ENCODE data around the gene WDR64.

Gene WDR64

DNA sequence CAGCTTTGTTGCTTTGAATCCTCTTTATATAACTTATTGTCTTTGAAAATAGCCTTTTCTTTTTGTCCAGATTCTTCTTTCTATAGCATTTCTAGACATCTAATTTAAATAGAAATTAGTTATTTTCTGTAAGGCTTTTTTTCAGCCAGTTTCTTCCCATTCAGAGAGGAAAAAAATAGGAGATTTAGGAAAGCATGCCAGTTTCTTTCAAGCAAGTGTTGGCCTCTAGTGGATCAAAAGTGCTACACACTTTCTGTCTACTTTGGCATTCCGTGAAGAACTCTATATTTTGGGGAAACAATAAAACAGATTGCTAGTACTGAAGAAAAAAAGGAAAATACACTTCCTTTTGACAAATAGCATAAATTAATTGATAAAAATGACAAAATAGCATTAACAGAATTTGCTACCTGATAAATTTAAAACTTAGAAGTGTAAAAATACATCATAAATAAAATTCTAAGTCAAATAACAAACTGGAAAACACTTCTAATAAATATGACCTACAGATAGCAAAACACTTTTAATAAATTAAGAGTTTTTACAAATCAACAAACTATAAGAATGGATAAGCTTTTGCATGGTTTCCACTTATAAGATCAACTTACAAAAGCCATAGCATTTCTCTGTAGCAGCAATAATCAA is 182.8 kb downstream of the WDR64 start:
- in situ Hi-C loops (cut with HindIII; ENCODE audit: low sequenced_read_pairs) = no loop called here

DNA sequence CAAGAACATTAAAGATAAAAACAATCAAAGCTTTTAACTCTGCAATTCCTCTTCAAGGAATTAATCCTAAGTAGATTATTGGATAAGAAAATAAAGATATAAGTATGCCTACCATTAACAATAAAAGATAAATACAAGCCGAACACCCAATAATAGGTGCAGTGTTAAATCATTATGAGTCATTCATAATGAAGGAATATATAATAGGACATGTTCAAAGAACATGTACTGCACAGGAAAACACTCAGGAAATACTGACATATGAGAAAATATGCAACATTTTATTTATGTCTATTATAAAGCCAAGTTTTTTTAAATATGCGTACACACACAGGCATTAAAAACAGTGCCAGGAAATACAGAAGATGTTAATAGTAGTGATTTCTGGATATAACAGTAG is 184.9 kb downstream of the WDR64 start:
- in situ Hi-C loops (cut with HindIII; ENCODE audit: low sequenced_read_pairs) = no loop called here

DNA sequence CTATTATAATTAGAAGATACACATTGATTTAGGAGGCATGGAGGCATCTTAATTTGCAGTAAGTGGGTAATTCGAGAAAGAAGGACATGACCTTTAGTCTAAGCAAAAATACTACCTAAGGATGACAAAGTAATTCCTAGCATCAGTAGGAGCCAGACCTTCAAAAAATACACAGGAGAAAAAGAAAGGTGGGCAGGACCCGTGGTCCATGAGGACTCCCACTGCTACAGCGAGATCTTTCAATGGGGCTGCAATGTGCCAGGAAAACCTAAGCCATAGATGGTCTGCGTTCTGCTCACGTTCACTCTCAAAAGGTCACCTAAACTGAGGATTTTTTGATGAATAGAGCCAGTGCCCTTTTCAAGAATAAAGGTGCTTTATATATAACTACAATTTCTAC is 185.3 kb downstream of the WDR64 start:
- in situ Hi-C loops (cut with HindIII; ENCODE audit: low sequenced_read_pairs) = no loop called here

DNA sequence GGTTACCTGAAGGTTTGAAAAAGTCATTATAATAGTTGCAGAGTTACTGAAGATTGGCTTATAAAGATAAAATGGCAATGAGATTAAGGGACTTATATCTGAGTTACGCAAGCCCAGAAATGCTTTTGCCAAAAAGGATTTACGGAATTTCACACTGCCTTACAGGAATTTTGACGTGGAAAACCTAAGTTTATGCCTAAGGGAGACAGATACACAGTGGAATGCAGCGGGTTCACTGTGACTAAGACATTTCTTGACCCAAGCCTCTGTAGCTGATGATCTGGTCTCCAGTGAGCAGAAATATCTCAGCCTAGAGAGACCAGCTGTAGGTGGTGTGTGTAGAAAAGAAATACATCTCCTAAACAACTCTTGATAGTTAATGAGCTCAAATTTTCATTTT is 185.8 kb downstream of the WDR64 start:
- in situ Hi-C loops (cut with HindIII; ENCODE audit: low sequenced_read_pairs) = no loop called here

DNA sequence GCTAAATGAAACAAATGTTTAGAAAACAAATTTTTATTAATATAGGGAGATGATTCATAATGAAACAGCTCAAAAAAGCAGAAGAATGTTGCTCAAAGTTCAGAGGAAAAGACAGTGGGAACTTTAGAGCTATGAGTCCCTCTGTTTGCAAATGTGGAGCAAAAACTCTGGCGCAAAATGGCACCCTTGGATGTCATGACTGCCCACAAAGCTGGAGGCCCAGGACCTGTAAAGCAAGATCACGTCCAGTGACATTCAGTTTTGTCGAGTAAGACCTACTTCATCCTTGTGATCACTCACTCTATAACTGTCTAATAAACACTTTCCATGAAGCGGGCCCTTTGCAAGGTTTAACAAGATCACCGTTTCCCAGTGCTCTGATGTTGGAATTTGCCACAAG is 186.8 kb downstream of the WDR64 start:
- in situ Hi-C loops (cut with HindIII; ENCODE audit: low sequenced_read_pairs) = no loop called here

DNA sequence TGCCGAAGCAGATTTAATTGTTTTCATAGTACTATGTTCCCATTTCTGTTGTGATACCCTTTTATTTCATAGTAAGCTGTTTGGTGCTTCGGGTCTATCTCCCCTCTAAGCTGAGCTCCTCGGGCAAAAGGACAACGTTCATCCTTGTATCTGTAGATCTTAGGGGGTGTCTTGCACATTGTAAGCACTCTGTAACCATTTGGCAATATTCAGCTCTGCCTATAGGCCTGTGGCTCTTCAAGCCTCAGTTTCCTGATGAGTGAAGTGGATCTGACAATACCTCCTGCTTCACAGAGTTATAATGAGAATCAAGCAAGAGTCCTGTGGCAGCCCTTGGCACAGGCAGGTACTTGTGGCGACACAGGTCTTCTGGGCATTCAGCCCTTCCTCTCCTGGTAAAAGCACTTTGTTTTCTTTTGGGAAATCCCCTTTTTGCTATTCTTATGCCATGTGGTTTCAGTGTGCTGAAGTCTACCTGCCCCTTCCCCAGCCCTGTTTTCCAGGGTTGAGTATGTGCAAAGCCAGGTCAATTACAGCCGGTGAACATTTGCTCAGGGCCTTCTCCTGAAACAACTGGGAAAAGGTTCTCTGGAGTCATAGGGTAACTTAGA is 187.4 kb downstream of the WDR64 start:
- in situ Hi-C loops (cut with HindIII; ENCODE audit: low sequenced_read_pairs) = no loop called here

DNA sequence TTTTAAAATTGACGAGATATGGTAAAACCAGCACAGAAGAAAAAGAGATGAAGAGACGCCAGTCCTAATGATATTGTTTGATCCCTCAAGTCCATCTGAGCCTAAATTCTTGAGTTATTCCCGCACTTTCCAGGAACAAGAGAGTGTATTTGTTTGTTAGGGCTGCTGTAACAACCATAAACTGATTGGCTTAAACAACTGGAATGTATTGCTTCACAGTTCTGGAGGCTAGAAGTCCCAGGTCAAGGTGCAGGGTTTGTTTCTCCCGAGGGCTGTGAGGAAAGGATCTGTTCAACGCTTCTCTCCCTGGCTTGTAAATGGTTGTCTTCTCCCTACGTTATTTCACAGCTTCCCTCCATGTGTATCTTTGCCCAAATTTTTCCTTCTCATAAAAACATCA is 188.1 kb downstream of the WDR64 start:
- in situ Hi-C loops (cut with HindIII; ENCODE audit: low sequenced_read_pairs) = no loop called here

DNA sequence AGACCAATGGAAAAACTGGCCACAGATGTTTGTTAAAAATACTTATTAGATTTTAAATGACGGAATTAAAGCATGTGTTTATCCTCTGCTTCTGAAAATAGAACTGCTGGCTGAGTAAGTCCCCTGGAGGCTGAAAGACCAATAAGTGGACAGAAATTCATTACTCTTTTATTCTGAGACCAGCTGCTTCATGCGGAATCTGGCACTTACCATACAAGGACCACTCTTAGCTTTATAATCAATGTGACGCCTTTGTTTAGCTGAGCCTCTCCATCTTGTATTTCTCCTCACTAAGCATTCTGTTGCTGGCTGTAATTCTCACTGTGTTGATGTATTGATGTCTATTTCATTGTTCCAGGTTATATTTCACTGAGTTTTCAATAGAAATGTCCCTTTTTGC is 189.6 kb downstream of the WDR64 start:
- in situ Hi-C loops (cut with HindIII; ENCODE audit: low sequenced_read_pairs) = no loop called here

DNA sequence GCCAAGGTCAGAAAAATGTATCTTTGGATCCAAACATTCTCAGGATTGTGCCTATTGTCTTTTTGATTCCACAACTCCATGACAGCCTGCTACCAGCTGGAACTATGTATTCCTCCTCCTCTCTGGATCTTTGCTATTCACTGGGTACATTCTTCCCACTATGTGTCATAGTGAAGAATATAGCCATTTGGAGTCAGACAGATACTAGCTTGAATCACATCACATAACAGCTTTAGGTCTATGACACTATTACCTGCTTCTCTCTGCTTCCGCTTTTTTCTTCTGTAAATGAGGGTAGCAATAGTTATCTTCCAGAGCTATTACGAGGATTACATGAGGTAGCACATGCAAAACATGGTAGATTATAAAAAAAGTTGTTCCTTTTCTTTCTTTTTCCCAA is 190.5 kb downstream of the WDR64 start:
- in situ Hi-C loops (cut with HindIII; ENCODE audit: low sequenced_read_pairs) = no loop called here

DNA sequence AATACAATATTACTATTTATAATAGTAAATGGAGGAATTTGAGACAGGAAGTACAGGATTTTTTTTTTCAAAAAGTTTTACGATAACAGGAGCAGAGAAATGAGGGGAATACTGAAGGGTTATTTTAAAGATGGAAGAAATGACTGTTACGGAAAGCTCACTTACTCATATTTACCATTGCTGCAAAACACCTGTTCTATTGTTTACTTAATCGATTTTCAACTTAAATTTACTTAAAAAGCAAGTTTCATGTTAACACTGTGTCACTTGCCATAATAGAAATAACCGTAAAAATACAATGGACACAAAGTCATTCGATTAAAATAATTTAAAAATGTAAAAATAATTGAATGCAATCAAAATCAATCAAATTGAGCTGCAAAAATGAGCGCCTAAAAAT is 192.5 kb downstream of the WDR64 start:
- in situ Hi-C loops (cut with HindIII; ENCODE audit: low sequenced_read_pairs) = no loop called here

DNA sequence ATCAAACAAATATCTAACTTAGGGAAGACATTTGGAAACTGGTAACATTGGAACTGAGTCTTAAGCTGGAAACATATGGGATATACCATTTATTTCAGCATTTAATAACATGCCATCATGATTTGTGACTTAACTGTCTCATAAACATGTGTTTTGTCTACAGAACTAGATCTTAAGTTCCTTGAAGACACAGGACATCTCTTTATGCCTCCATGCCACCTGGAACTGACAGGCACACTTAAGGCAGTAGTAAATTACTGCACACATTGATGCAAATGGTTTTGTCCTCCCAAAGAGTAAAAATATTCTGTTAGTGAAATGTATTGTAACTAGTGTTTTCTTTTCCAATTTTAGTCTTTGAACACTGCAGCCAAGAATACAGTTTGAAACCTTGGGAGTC is 194.3 kb downstream of the WDR64 start:
- in situ Hi-C loops (cut with HindIII; ENCODE audit: low sequenced_read_pairs) = no loop called here

DNA sequence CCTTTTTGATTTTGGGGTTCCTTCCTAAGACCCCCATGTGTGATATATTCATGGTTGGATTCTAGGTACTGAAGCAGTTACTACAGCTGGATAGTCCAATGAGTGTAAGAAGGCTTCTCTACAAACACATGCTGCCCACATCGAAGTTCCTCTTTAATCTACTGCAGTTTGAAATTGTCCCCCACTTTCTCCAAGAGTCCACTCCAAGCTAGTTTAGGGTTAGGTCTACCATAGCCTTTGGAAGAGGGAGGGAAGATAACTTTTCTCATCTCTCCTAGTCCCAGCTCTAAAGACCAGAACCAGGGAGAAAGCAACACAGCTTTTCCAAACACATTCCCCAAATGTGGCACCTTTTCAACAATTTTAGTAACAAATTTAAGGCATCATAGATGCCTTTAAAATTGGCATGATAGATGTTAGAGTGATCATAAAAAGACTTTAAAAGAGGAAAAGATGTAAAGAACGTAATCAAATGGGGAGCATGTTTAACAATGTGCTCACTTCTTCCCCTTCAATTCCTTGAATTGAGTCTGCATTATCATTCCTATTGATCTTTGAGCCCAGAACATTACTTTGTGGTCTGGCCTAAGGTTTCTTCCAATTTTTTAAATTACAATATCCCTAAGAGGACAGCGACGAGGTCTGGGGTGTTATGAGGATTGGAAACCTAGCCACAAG is 194.9 kb downstream of the WDR64 start:
- in situ Hi-C loops (cut with HindIII; ENCODE audit: low sequenced_read_pairs) = no loop called here

DNA sequence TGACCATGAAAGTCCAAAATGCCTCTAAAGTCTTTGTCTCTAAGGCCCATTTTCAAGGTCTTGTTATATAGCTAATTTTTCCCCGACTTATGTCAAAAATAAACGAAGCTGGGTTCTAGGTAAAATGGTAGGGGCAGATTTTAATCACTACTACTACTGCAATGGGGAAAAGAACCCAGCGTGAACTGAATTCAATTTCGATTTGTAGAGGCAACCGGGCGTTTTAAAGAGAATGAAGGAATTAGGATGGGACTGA is 195.4 kb downstream of the WDR64 start:
- in situ Hi-C loops (cut with HindIII; ENCODE audit: low sequenced_read_pairs) = no loop called here

DNA sequence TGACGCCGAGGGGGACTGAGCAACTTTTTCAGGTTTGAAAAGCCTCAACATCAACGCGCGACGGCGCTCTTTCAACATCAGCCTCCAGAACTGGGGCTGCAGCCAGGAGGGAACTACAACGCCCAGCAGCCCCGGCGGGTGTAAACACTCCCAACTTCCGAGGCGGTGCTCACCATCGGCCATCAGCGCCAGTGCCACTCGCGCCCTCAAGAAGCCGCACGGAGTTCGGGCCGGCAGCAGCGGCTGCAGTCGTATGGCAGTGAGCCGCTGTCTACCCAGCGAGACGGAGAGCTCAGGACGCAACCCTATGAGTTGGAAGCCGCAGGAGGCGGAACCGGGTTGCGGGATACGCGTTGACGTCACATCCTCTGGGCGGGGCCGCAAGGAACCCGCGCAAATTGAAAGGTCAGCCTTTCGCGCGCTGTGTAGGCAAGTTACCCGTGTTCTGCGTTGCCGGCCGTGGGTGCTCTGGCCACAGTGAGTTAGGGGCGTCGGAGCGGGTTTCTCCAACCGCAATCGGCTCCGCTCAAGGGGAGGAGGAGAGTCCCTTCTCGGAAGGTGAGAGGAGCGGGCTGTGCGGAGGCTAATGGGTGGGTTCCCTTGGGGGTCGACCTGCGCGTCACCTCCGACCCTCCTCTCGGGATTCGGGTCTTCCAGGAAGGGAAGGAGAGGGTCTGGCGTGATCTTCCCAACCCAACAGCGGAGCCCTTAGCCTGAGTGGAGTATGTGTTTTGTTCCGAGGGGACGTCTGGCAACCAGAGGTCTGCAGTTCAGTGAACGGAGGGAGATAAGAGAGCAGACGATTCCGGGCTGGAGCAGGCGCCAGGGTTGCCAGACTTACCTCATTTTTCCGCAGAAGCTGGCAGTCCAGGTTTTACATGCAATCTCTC is 196.0 kb downstream of the WDR64 start, which contains the start of gene EXO1:
EXO1 (plus strand) TSS at position 409 of the 890 bp plus-strand sequence. CDS start 2,222 bp downstream, outside the sequence.
- in situ Hi-C loops (cut with HindIII; ENCODE audit: low sequenced_read_pairs) = no loop called here

DNA sequence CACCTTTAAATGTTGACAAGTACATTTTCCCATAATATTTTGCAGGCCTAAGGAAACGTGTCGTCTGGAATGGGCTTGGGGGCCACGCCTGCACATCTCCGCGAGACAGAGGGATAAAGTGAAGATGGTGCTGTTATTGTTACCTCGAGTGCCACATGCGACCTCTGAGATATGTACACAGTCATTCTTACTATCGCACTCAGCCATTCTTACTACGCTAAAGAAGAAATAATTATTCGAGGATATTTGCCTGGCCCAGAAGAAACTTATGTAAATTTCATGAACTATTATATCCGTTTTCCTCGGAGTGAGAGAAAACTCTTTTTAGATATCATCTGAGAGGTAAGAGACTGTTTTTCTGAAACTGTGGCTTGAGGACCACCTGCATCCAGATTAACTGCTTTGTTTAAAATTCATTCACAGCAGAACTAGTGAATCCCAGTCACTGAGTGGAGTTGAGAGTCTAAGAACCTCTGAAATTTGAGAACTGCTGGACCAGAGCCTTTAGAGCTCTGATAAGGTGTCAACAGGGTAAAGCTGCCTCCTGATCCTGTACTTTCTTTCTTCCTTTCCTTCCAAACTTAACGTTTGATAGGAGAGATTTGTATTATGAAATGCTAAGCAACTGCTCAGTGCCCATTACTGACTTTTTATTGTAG is 196.7 kb downstream of the WDR64 start:
- in situ Hi-C loops (cut with HindIII; ENCODE audit: low sequenced_read_pairs) = no loop called here

DNA sequence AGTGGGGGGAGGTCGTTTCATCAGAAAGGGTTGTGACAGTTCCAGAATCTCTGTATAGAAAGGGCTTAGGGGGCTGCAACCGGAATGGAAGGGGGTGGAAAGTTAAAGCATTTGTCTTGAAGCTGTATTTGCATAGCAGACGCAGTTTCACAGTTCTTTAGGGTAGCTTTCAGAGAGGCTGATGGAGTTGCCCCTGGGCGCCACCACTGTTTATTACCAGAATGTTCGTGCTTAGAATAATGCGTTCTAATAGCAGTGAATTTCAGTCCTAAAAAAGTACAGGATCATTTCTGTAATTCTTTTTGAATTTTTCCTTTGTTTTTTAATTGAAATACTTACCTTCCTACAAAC is 197.2 kb downstream of the WDR64 start:
- in situ Hi-C loops (cut with HindIII; ENCODE audit: low sequenced_read_pairs) = no loop called here
